ENCODE measurements around the gene TALDO1. TPM values are rescaled to one million over a fixed set of nuclear protein-coding genes. Genes with fewer than 3 reads are reported as not detected.

TALDO1 gene
- total and polyA plus RNA-seq, 4 donors, result 72.5 to 181 (median 128) TPM

DNA sequence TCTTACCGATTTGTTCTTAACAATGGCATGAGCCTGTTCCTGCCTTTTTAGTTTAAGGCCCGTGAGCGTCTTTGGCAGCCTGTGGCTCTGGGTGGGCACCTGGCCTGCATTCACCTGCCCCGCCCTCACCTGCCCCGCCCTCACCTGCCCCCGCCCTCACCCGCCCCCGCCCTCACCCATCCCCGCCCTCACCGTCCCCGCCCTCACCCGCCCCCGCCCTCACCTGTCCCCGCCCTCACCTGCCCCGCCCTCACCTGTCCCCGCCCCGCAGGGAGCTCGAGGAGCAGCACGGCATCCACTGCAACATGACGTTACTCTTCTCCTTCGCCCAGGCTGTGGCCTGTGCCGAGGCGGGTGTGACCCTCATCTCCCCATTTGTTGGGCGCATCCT is 15.8 kb downstream of the TALDO1 start:
- Histone ChIP-seq H3K9me3 (ENCODE audit: control insufficient read depth in 4 of 4, low read length in 3 of 4) (no peaks in the 10 kb centered on the region), H3K27me3 (ENCODE audit: control insufficient read depth in 4 of 4, insufficient read depth in 4 of 4, low read length in 3 of 4) (no peaks in the 10 kb centered on the region), H3K4me1 (ENCODE audit: control insufficient read depth in 4 of 4, insufficient read depth in 4 of 4, low read length in 3 of 4) (peaks cover 0 to 8% (median 8%) of the 10 kb centered on the region in 4 donors), H3K9ac (ENCODE audit: low read depth in 1 of 2, low read length in 2 of 2) (no peak overlapping the region), H3K36me3 (ENCODE audit: control insufficient read depth in 4 of 4, insufficient read depth in 3 of 4, low read depth in 1 of 4, low read length in 3 of 4) (peaks cover 23 to 54% (median 30%) of the 10 kb centered on the region in 4 donors), H3K27ac (ENCODE audit: low read depth in 1 of 2, low read length in 2 of 2) (no peak overlapping the region), H3K4me3 (ENCODE audit: low read depth in 1 of 3, low read length in 3 of 3) (no peak overlapping the region)
- TF ChIP-seq JUND (IDR thresholded peaks at IDR 0.05) (no peak), FOXA1 (IDR thresholded peaks at IDR 0.05) (no peak), NR2F2 (IDR thresholded peaks at IDR 0.05) (no peak), HNF4A (conservative IDR thresholded peaks at IDR 0.05) (no peak), RXRA (IDR thresholded peaks at IDR 0.05) (no peak), HNF4G (IDR thresholded peaks at IDR 0.05) (no peak), RAD21 (IDR thresholded peaks at IDR 0.05) (no peak), GABPA (IDR thresholded peaks at IDR 0.05 in 1 of 2, conservative IDR thresholded peaks at IDR 0.05 in 1 of 2) (no peak)
- WGBS, result 81% methylated on average over 24 of the region's 24 CpGs
- DNase-seq (ENCODE audit: low spot score), result no peak

DNA sequence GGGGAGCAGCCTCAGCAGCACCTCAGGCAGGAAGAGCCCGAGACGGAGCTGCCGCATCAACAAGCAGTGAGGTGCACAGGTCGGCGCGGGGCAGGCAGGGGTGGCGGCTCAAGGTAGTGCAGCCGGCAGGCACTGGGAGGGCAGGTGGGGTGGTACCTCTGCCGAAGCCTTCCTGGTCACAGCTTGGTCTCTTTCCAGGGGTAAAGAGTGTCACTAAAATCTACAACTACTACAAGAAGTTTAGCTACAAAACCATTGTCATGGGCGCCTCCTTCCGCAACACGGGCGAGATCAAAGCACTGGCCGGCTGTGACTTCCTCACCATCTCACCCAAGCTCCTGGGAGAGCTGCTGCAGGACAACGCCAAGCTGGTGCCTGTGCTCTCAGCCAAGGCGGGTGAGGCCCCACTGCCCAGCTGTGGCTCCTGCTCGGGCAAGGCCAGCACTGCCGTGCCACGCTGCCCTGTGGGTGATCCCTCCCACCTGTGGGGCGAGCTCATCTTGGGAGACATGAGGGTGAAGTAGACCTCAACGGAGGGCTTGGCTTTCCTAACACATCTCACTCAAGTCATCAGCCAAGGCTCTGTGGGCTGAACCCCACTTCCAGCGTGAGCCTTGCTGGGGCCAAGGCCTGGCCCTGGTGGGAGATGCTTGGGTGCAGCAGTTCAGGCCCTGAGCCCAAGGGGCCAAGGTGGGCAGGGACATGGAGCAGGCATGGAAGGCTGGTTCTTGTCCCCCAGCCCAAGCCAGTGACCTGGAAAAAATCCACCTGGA is 16.5 kb downstream of the TALDO1 start:
- WGBS, result 92% methylated on average over 22 of the region's 22 CpGs
- no peak overlapping the region for H3K9ac ChIP-seq (ENCODE audit: low read depth in 1 of 2, low read length in 2 of 2)
- no peak overlapping the region for H3K27ac ChIP-seq (ENCODE audit: low read depth in 1 of 2, low read length in 2 of 2)
- no peaks in the 10 kb centered on the region for H3K9me3 ChIP-seq (ENCODE audit: control insufficient read depth in 4 of 4, low read length in 3 of 4)
- no peak overlapping the region for H3K4me3 ChIP-seq (ENCODE audit: low read depth in 1 of 3, low read length in 3 of 3)
- H3K4me1 ChIP-seq (ENCODE audit: control insufficient read depth in 4 of 4, insufficient read depth in 4 of 4, low read length in 3 of 4), result peaks cover 0 to 8% (median 8%) of the 10 kb centered on the region in 4 donors
- no peak for TF ChIP-seq RXRA (IDR thresholded peaks at IDR 0.05)
- TF ChIP-seq HNF4G (IDR thresholded peaks at IDR 0.05), result no peak
- peaks cover 23 to 54% (median 29%) of the 10 kb centered on the region in 4 donors for H3K36me3 ChIP-seq (ENCODE audit: control insufficient read depth in 4 of 4, insufficient read depth in 3 of 4, low read depth in 1 of 4, low read length in 3 of 4)
- no peaks in the 10 kb centered on the region for H3K27me3 ChIP-seq (ENCODE audit: control insufficient read depth in 4 of 4, insufficient read depth in 4 of 4, low read length in 3 of 4)
- DNase-seq (ENCODE audit: low spot score), result no peak

DNA sequence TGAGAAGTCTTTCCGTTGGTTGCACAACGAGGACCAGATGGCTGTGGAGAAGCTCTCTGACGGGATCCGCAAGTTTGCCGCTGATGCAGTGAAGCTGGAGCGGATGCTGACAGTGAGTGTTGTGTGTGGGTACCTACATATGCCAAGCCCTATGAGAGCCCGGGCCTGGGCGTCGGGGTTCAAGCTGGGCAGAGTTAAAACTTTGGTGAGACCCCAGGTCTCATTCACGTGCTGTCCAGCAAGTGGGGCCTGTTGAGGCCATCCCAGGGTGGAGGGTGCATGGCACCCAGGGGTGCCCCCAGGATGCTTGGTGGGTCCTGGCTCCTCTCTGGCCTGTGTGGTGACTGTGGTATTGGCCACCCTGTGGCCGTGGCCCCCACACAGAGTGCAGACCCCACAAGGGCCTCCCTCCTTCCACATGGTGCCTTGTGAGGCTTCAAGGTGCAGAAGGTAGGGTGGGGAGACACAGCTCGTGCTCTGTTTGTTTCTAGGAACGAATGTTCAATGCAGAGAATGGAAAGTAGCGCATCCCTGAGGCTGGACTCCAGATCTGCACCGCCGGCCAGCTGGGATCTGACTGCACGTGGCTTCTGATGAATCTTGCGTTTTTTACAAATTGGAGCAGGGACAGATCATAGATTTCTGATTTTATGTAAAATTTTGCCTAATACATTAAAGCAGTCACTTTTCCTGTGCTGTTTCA is 17.2 kb downstream of the TALDO1 start:
- Histone ChIP-seq H3K36me3 (ENCODE audit: control insufficient read depth in 4 of 4, insufficient read depth in 3 of 4, low read depth in 1 of 4, low read length in 3 of 4) (peaks cover 19 to 51% (median 26%) of the 10 kb centered on the region in 4 donors), H3K27me3 (ENCODE audit: control insufficient read depth in 4 of 4, insufficient read depth in 4 of 4, low read length in 3 of 4) (no peaks in the 10 kb centered on the region), H3K9me3 (ENCODE audit: control insufficient read depth in 4 of 4, low read length in 3 of 4) (no peaks in the 10 kb centered on the region), H3K9ac (ENCODE audit: low read depth in 1 of 2, low read length in 2 of 2) (no peak overlapping the region), H3K27ac (ENCODE audit: low read depth in 1 of 2, low read length in 2 of 2) (no peak overlapping the region), H3K4me1 (ENCODE audit: control insufficient read depth in 4 of 4, insufficient read depth in 4 of 4, low read length in 3 of 4) (peaks cover 0 to 8% (median 8%) of the 10 kb centered on the region in 4 donors), H3K4me3 (ENCODE audit: low read depth in 1 of 3, low read length in 3 of 3) (no peak overlapping the region)
- TF ChIP-seq, protein P1, sequence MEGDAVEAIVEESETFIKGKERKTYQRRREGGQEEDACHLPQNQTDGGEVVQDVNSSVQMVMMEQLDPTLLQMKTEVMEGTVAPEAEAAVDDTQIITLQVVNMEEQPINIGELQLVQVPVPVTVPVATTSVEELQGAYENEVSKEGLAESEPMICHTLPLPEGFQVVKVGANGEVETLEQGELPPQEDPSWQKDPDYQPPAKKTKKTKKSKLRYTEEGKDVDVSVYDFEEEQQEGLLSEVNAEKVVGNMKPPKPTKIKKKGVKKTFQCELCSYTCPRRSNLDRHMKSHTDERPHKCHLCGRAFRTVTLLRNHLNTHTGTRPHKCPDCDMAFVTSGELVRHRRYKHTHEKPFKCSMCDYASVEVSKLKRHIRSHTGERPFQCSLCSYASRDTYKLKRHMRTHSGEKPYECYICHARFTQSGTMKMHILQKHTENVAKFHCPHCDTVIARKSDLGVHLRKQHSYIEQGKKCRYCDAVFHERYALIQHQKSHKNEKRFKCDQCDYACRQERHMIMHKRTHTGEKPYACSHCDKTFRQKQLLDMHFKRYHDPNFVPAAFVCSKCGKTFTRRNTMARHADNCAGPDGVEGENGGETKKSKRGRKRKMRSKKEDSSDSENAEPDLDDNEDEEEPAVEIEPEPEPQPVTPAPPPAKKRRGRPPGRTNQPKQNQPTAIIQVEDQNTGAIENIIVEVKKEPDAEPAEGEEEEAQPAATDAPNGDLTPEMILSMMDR (IDR thresholded peaks at IDR 0.05; ENCODE audit: low read depth, low read length, missing input control), result no peak
- TF ChIP-seq EGR1 (IDR thresholded peaks at IDR 0.05; ENCODE audit: low read depth in 2 of 2) (no peak), SP1 (IDR thresholded peaks at IDR 0.05) (no peak), JUND (IDR thresholded peaks at IDR 0.05) (no peak), HNF4G (IDR thresholded peaks at IDR 0.05) (no peak), TAF1 (conservative IDR thresholded peaks at IDR 0.05) (no peak), GABPA (IDR thresholded peaks at IDR 0.05 in 1 of 2, conservative IDR thresholded peaks at IDR 0.05 in 1 of 2) (no peak), HNF4A (conservative IDR thresholded peaks at IDR 0.05) (no peak), FOXA1 (IDR thresholded peaks at IDR 0.05) (no peak)
- TF ChIP-seq, protein P2, sequence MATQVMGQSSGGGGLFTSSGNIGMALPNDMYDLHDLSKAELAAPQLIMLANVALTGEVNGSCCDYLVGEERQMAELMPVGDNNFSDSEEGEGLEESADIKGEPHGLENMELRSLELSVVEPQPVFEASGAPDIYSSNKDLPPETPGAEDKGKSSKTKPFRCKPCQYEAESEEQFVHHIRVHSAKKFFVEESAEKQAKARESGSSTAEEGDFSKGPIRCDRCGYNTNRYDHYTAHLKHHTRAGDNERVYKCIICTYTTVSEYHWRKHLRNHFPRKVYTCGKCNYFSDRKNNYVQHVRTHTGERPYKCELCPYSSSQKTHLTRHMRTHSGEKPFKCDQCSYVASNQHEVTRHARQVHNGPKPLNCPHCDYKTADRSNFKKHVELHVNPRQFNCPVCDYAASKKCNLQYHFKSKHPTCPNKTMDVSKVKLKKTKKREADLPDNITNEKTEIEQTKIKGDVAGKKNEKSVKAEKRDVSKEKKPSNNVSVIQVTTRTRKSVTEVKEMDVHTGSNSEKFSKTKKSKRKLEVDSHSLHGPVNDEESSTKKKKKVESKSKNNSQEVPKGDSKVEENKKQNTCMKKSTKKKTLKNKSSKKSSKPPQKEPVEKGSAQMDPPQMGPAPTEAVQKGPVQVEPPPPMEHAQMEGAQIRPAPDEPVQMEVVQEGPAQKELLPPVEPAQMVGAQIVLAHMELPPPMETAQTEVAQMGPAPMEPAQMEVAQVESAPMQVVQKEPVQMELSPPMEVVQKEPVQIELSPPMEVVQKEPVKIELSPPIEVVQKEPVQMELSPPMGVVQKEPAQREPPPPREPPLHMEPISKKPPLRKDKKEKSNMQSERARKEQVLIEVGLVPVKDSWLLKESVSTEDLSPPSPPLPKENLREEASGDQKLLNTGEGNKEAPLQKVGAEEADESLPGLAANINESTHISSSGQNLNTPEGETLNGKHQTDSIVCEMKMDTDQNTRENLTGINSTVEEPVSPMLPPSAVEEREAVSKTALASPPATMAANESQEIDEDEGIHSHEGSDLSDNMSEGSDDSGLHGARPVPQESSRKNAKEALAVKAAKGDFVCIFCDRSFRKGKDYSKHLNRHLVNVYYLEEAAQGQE (IDR thresholded peaks at IDR 0.05), result no peak
- TF ChIP-seq, protein P3, sequence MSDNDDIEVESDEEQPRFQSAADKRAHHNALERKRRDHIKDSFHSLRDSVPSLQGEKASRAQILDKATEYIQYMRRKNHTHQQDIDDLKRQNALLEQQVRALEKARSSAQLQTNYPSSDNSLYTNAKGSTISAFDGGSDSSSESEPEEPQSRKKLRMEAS (IDR thresholded peaks at IDR 0.05), result no peak
- 87% methylated on average over 18 of the region's 18 CpGs for WGBS
- DNase-seq (ENCODE audit: low spot score), result no peak
